ENCODE measurements around the gene CD74.

DNA sequence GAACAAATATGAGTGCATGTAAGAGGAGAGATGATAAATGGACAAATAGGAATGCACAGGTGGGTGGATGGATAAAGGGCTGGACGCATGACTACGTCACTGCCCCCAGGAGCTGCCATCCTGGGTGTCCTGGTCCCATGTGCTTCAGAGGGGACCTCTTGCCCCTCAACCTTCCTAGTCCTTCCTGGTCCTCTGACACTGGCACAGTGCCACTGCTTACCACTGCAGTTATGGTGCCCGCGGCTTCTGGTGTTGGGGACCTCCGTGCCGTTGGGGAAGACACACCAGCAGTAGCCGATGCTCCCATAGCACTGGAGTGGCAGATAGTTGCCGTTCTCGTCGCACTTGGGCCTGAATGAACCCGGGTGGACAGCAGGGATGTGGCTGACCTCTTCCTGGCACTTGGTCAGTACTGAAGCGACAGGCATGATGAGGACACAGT is 9.8 kb downstream of the CD74 start:
- TF ChIP-seq, protein P1, sequence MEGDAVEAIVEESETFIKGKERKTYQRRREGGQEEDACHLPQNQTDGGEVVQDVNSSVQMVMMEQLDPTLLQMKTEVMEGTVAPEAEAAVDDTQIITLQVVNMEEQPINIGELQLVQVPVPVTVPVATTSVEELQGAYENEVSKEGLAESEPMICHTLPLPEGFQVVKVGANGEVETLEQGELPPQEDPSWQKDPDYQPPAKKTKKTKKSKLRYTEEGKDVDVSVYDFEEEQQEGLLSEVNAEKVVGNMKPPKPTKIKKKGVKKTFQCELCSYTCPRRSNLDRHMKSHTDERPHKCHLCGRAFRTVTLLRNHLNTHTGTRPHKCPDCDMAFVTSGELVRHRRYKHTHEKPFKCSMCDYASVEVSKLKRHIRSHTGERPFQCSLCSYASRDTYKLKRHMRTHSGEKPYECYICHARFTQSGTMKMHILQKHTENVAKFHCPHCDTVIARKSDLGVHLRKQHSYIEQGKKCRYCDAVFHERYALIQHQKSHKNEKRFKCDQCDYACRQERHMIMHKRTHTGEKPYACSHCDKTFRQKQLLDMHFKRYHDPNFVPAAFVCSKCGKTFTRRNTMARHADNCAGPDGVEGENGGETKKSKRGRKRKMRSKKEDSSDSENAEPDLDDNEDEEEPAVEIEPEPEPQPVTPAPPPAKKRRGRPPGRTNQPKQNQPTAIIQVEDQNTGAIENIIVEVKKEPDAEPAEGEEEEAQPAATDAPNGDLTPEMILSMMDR (IDR thresholded peaks at IDR 0.05; ENCODE audit: insufficient read depth, low read length, poor library complexity, severe bottlenecking) = no peak
- no peak for TF ChIP-seq EZH2phosphoT487 (conservative IDR thresholded peaks at IDR 0.05; ENCODE audit: low read length)

Data from SU-DHL-6 (cell line).